ENCODE results near the gene HASPIN. TPM values are rescaled to one million over a fixed set of nuclear protein-coding genes. Genes with fewer than 3 reads are reported as not detected.
"Not testable (repeated sequence)": the region's sequence is repeated elsewhere in the genome, so short reads cannot be mapped to it uniquely, and the experiment has no call there.

The HASPIN gene
- total RNA-seq, 2 experiments from 2014 or later = 27.6 to 31.2 TPM

DNA sequence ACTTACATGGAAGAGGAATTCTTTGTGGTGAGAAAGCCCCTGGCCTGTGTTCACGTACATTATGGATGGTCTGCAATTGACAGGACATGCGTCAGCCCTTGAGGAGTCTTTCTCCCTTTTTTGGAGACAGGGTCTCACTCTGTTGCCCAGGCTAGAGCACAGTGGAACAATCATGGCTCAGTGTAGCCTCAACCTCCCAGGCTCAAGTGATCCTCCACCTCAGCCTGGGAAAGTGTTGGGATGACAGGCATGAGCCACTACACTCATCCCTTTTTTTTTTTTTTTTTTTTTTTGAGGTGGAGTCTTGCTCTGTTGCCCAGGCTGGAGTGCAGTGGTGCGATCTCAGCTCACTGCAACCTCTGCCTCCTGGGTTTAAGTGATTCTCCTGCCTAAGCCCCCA lies 4.4 kb downstream of the HASPIN start:
- H3K27ac Mint-ChIP-seq, POLR2A ChIA-PET, H3K27me3 Mint-ChIP-seq, H3K9me3 Mint-ChIP-seq, DNase-seq, H3K4me3 Mint-ChIP-seq: not testable (repeated sequence)
- Mint-ChIP-seq H3K4me1 (peaks cover 37% of the 10 kb centered on the region), H3K36me3 (ENCODE audit: low read depth) (peaks cover 34% of the 10 kb centered on the region)
- CTCF ChIA-PET = interaction anchor here (1.3 to 4.9 kb wide), 3 partner anchors 11 to 116 kb away, joined by 3 to 40 read pairs (median 5); no protein-coding TSS in a partner anchor

DNA sequence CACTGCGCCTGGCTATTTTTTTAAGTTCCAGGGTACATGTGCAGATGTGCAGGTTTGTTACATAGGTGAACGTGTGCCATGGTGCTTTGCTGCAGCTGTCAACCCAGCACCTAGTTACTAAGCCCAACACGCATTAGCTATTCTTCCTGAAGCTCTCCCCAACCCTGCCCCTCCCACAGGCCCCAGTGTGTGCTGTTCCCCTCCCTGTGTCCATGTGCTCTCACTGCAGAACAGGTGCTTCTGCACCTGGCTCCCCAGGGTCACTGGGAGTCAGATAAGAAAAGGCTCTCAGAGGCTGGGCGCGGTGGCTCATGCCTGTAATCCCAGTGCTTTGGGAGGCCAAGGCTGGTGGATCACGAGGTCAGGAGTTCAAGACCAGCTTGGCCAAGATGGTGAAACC lies 6.2 kb downstream of the HASPIN start:
- Mint-ChIP-seq H3K36me3 (ENCODE audit: low read depth) (peaks cover 29% of the 10 kb centered on the region), H3K4me1 (peaks cover 31% of the 10 kb centered on the region), H3K9me3 (no peaks in the 10 kb centered on the region), H3K27me3 (no peaks in the 10 kb centered on the region), H3K27ac (no peak overlapping the region), H3K4me3 (no peak overlapping the region)
- ChIA-PET CTCF (interaction anchor here (0.6 to 4.9 kb wide), 5 partner anchors 9 to 184 kb away, joined by 3 to 40 read pairs (median 4); partner anchors contain the start of gene NCBP3), POLR2A (interaction anchor here (0.7 kb wide), 1 partner anchor 45 kb away, joined by 4 read pairs; no protein-coding TSS in a partner anchor)
- no peak for DNase-seq

DNA sequence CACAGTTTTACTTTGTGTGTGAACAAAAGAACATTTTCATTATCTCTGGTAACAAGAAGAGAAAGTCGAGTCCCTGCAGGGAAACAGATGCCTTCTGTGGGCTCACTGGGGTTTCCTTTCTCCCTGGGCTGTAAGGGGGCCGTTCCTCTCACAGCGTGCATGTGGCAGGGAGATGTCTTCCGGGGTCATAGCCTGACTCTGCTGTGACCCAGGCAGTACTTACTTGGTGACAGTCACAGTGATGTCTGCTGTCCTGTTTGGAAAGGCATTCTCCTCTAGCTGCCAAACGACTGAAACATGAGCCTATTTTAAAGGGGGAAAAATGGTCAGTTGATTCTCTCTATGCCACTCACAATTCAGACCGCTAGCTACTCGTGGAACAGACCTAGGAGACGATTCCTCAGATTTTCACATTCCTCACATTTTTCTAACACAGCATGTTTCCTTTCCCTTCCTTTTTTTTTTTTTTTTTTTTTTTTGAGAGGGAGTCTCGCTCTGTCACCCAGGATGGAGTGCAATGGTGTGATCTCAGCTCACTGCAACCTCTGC lies 7.3 kb downstream of the HASPIN start:
- DNase-seq = no peak
- POLR2A ChIA-PET = no interaction called here
- CTCF ChIA-PET = interaction anchor here (1.1 to 1.8 kb wide), 3 partner anchors 48 to 115 kb away, joined by 4 to 6 read pairs (median 4); partner anchors contain the start of gene NCBP3

DNA sequence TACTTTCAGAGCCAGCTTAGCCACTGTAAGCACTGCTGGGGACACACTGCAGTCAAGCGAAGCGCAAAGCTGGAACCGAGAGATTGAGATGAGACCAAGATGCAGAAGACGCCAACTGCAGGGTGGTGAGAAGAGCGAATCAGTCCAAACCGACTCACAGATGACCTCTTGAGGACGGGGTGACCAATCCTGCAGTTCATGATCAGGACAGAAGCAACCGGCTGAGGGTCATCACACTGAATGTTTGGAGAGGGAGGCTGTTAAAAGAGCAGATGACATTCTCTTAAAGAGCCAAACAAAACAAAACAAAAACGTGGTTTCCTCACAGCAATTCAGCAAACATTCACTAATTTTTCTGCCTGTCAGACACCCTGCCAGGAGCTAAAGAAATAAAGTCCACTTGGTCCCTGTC lies 8.5 kb downstream of the HASPIN start:
- H3K36me3 Mint-ChIP-seq (ENCODE audit: low read depth) = peaks cover 11% of the 10 kb centered on the region
- H3K9me3 Mint-ChIP-seq = no peaks in the 10 kb centered on the region
- ChIA-PET POLR2A (no interaction called here), CTCF (interaction anchor here (1.9 kb wide), 1 partner anchor 114 kb away, joined by 10 read pairs; the partner anchor contains the start of gene NCBP3)
- no peak overlapping the region for H3K27ac Mint-ChIP-seq
- DNase-seq = no peak
- peaks cover 12% of the 10 kb centered on the region for H3K4me1 Mint-ChIP-seq
- H3K4me3 Mint-ChIP-seq = no peak overlapping the region
- H3K27me3 Mint-ChIP-seq = no peaks in the 10 kb centered on the region

More for the DNA sequence above, 7.3 kb downstream of the HASPIN start:
- Mint-ChIP-seq H3K4me1 (peaks cover 20% of the 10 kb centered on the region), H3K27me3 (no peaks in the 10 kb centered on the region), H3K4me3 (no peak overlapping the region), H3K27ac (no peak overlapping the region), H3K36me3 (ENCODE audit: low read depth) (peaks cover 19% of the 10 kb centered on the region), H3K9me3 (no peaks in the 10 kb centered on the region)

DNA sequence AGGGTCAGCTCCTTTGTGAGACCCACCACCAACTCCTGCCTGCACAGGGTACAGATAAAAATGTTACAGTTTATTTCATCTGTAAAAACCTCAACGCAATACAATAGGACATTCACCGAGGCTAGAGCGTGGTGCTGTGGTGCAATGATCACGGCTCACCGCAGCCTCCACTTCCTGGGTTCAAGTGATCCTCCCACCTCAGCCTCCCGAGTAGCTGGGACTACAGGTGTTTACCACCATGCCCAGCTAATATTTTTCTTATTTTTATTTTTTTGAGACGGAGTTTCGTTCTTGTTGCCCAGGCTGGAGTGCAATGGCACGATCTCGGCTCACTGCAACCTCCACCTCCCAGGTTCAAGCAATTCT lies 11.2 kb downstream of the HASPIN start:
- H3K4me3 Mint-ChIP-seq; DNase-seq; POLR2A ChIA-PET; H3K27me3 Mint-ChIP-seq; H3K27ac Mint-ChIP-seq; H3K36me3 Mint-ChIP-seq (ENCODE audit: low read depth); H3K9me3 Mint-ChIP-seq: not testable (repeated sequence)
- CTCF ChIA-PET = interaction anchor here (1.0 to 7.3 kb wide), 5 partner anchors 12 to 111 kb away, joined by 3 to 82 read pairs (median 31); partner anchors contain the start of genes HASPIN and NCBP3
- H3K4me1 Mint-ChIP-seq = peaks cover 21% of the 10 kb centered on the region

DNA sequence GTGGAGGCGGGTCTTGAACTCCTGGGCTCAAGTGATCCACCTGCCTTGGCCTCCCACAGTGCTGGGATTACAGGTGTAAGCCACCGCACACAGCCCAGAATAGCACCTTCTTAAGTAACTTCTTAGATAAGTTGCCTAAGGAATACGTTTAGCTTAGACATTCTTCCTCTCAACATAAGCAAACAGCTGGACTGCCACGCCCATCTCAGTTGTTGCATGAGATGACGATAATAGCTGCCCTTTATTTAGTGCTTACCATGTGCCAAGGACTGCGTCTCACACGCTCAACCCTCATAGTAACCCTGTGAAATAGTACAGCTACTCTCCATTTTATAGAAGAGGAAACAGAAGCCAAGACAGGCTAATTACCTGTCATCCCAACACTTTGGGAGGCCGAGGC lies 11.8 kb downstream of the HASPIN start:
- ChIA-PET POLR2A (no interaction called here), CTCF (interaction anchor here (0.5 to 7.3 kb wide), 9 partner anchors 11 to 1425 kb away, joined by 3 to 82 read pairs (median 5); partner anchors contain the start of genes HASPIN and NCBP3)
- no peak overlapping the region for H3K4me3 Mint-ChIP-seq
- no peaks in the 10 kb centered on the region for H3K27me3 Mint-ChIP-seq
- peaks cover 25% of the 10 kb centered on the region for H3K4me1 Mint-ChIP-seq
- no peaks in the 10 kb centered on the region for H3K9me3 Mint-ChIP-seq
- H3K27ac Mint-ChIP-seq = no peak overlapping the region
- DNase-seq = no peak
- no peaks in the 10 kb centered on the region for H3K36me3 Mint-ChIP-seq (ENCODE audit: low read depth)

DNA sequence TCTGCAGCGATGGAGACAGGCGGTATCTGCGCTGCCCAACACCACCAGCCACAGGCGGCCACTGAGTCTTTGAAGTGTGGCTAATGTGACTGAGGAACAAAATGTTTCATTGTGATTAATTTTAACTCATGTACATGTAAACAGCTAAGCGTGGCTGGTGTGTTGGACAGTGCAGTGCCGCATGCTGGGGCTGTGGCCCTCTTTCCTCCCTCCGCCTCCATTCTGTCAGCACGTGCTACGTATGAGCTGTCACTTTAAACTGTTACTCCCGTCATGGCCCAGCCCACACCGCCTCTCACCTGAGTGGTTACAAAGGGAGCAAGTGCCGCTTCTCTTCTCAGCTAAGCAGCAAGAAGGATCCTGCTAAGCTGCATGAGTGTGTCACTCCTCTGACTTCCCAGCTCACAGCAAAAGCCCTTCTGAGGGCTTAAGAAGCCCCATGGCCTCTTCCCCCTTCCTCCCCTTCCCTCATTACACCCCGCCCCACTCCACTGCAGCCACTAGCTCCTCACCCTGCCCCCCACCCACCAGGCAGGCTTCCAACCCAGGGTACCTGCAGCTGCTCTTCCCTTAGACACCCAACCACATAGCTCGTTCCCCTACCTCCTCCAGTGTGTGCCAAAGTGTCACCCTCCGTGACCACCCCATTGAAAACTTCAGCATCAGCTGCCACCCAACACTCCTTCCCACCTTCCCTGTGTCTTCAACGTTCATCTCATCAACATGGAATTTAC lies 15.0 kb downstream of the HASPIN start:
- peaks cover 40% of the 10 kb centered on the region for H3K4me1 Mint-ChIP-seq
- no peaks in the 10 kb centered on the region for H3K27me3 Mint-ChIP-seq
- H3K4me3 Mint-ChIP-seq = no peak overlapping the region
- H3K9me3 Mint-ChIP-seq = no peaks in the 10 kb centered on the region
- no peaks in the 10 kb centered on the region for H3K36me3 Mint-ChIP-seq (ENCODE audit: low read depth)
- CTCF ChIA-PET = interaction anchor here (0.7 to 7.3 kb wide), 29 partner anchors 8 to 175 kb away, joined by 3 to 82 read pairs (median 8); partner anchors contain the start of genes CAMKK1, HASPIN, NCBP3 and P2RX5
- peak overlapping the region; percentile 33 for H3K27ac Mint-ChIP-seq
- POLR2A ChIA-PET = no interaction called here
- peak; percentile 60 for DNase-seq

DNA sequence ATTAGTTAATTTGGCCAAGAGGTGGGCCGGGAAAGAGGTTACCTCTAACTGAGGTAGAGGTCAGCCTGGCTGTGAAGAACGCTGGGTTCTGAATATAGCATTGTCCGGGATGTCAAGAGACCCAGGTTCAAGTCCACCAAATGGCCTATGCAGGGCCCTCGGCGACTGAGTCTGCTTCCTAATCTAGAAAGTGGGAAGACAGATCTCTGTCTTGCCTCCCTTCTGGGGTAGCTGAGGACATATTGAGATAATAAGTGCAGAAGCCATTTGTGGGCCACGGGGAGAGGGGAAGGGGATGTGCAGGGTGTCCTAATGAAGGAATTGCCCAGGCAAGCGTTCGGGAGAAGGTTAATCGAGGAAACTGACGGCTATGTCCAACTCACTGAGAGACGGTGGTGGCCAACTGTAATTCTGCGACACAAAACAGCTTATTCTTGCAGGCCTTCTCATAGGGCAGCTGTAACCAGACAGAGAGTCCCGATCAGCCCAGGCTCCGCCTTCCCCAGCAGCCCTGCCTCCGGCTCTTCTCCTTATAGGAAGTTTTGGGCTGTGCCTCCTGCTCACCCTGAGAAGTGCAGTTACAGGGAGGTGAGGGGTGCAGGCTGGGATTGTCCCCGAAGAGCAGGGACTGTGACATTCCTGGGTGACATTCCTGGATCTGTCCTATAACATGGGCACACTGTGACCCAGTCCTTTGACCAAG lies 15.9 kb downstream of the HASPIN start:
- Mint-ChIP-seq H3K27me3 (no peaks in the 10 kb centered on the region), H3K4me1 (peaks cover 40% of the 10 kb centered on the region), H3K9me3 (no peaks in the 10 kb centered on the region), H3K27ac (no peak overlapping the region), H3K4me3 (no peak overlapping the region), H3K36me3 (ENCODE audit: low read depth) (no peaks in the 10 kb centered on the region)
- no peak for DNase-seq
- ChIA-PET POLR2A (interaction anchor here (0.6 kb wide), 1 partner anchor 12 kb away, joined by 3 read pairs; no protein-coding TSS in a partner anchor), CTCF (interaction anchor here (1.1 to 7.3 kb wide), 12 partner anchors 7 to 153 kb away, joined by 3 to 82 read pairs (median 16); partner anchors contain the start of genes CAMKK1 and NCBP3)

DNA sequence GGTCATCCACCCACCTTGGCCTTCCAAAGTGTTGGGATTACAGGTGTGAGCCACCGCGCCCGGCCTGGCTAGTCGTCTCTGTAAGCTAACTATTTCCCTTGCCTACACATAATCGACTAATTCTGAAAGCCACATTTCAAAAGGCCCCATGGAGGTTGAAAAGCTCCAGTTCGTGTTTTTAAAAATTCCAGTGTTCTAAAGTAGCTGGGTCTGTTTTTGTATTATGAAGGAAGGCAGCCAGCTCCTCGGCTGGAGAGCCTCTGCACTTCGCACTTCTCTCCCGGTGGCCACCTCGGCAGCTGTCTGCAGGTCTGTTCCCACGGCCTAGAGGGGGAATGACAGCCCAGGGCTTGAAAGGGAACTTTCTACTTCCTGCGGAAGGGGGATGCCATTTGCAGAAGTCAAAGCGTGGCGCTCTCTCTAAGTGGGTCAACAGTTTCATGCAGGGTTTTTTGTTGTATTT lies 16.9 kb downstream of the HASPIN start:
- Mint-ChIP-seq H3K9me3 (no peaks in the 10 kb centered on the region), H3K4me1 (peaks cover 40% of the 10 kb centered on the region), H3K27me3 (no peaks in the 10 kb centered on the region)

DNA sequence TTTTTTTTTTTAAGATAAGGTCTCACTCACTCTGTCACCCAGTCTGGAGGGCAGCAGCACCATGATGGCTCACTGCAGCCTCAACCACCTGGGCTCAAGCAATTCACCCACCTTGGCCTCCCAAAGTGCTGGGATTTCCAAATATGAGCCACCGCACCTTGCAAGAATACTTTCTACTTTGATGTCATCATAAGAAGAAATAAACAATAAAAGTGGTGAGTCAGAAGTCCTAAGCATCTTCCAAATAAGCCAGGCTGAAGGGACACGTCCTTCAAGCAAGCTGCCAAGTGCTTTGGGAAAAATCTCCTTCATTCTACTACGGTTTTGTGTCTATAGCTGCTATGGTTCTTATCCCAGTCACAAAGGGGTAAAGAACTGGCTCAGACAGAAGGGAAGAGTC lies 20.3 kb downstream of the HASPIN start:
- peaks cover 2% of the 10 kb centered on the region for H3K27me3 Mint-ChIP-seq
- DNase-seq = no peak
- no peaks in the 10 kb centered on the region for H3K9me3 Mint-ChIP-seq
- H3K36me3 Mint-ChIP-seq (ENCODE audit: low read depth) = no peaks in the 10 kb centered on the region
- POLR2A ChIA-PET = no interaction called here
- H3K27ac Mint-ChIP-seq = no peak overlapping the region
- H3K4me1 Mint-ChIP-seq = peaks cover 32% of the 10 kb centered on the region
- CTCF ChIA-PET = interaction anchor here (0.6 to 1.0 kb wide), 2 partner anchors 8 to 84 kb away, joined by 3 to 4 read pairs; no protein-coding TSS in a partner anchor
- no peak overlapping the region for H3K4me3 Mint-ChIP-seq

More for the DNA sequence above, 16.9 kb downstream of the HASPIN start:
- peak overlapping the region; percentile 50 for H3K27ac Mint-ChIP-seq
- DNase-seq = peak; percentile 25
- ChIA-PET CTCF (interaction anchor here (0.7 to 7.3 kb wide), 7 partner anchors 11 to 154 kb away, joined by 3 to 82 read pairs (median 40); partner anchors contain the start of genes HASPIN and NCBP3), POLR2A (interaction anchor here (1.1 kb wide), 1 partner anchor 56 kb away, joined by 3 read pairs; no protein-coding TSS in a partner anchor)
- no peak overlapping the region for H3K4me3 Mint-ChIP-seq
- H3K36me3 Mint-ChIP-seq (ENCODE audit: low read depth) = no peaks in the 10 kb centered on the region

DNA sequence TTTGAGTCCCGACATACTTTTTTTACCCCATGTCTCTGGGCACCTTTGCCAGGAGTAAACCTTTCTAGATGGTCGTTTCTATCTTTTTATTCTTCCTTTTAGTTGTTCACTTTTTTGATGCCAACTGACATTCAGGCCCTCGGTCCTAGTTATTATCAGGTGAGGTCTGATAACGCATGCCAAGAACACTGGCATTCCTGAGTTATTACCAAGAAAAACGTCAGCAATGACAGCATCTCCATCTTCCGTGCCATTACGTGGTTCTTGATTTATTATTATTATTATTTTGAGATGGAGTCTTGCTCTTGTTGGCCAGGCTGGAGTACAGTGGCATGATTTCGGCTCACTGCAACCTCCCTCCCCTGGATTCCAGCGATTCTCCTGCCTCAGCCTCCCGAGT lies 21.4 kb downstream of the HASPIN start:
- DNase-seq = no peak
- no peak overlapping the region for H3K4me3 Mint-ChIP-seq
- no peak overlapping the region for H3K27ac Mint-ChIP-seq
- no peaks in the 10 kb centered on the region for H3K36me3 Mint-ChIP-seq (ENCODE audit: low read depth)
- H3K27me3 Mint-ChIP-seq = peaks cover 2% of the 10 kb centered on the region
- ChIA-PET POLR2A (no interaction called here), CTCF (interaction anchor here (3.6 kb wide), 1 partner anchor 8 kb away, joined by 24 read pairs; no protein-coding TSS in a partner anchor)
- no peaks in the 10 kb centered on the region for H3K9me3 Mint-ChIP-seq
- peaks cover 29% of the 10 kb centered on the region for H3K4me1 Mint-ChIP-seq

DNA sequence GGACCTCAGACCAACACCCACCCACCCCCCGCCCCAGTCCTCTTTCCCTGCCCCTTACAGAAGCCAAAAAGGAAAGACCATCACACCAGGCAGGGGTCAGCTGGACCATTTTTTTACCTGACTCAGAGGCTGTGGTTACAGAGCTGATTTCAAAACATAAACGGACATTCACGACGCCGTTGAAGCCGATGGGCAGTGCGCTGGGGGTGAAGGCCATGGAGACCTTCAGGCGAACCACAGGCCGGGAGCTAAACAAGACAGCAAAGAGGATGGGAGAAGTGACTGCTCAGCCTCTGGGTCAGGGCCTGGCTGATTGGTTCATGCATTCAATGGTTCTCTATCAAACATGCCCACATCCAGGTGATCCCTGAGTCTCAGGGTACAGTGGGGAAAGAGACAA lies 24.1 kb downstream of the HASPIN start:
- ChIA-PET CTCF (interaction anchor here (1.0 to 3.6 kb wide), 2 partner anchors 10 to 79 kb away, joined by 3 to 24 read pairs; no protein-coding TSS in a partner anchor), POLR2A (no interaction called here)
- H3K36me3 Mint-ChIP-seq (ENCODE audit: low read depth) = no peaks in the 10 kb centered on the region
- H3K27me3 Mint-ChIP-seq = peaks cover 2% of the 10 kb centered on the region
- no peak overlapping the region for H3K4me3 Mint-ChIP-seq
- peaks cover 36% of the 10 kb centered on the region for H3K4me1 Mint-ChIP-seq
- H3K9me3 Mint-ChIP-seq = no peaks in the 10 kb centered on the region
- DNase-seq = no peak
- no peak overlapping the region for H3K27ac Mint-ChIP-seq

Measured in activated CD4-positive, alpha-beta T cell treated with anti-CD3 and anti-CD28 coated beads, Interleukin-2, amount 10 ng/mL, durations not matched to agents 7 days and 5 days (primary cell).